HepG2 (cell line): Measurements from ENCODE around the gene SOCS3. TPM values are rescaled to one million over a fixed set of nuclear protein-coding genes. Genes with fewer than 3 reads are reported as not detected.

Experiments used
- ASH2L ChIP-seq: fragments of 300-600, 200-600 bp; sonication (generic); IDR thresholded peaks from 2 replicates; pipeline ENCODE4 v1.7.0; 2017; ENCODE audit warnings: low read depth, mild to moderate bottlenecking, moderate library complexity, mixed read lengths, low read length; ENCODE audit not compliant: insufficient read length
- ATF6 ChIP-seq: sonication (generic); formaldehyde crosslinking; conservative IDR thresholded peaks from 2 replicates; pipeline ENCODE4 v1.4.0; 2020; ENCODE audit warnings: missing genetic modification reagents
- CAMTA2 ChIP-seq: sonication (generic); formaldehyde crosslinking; IDR thresholded peaks from 2 replicates; pipeline ENCODE4 v1.4.0; 2020; ENCODE audit warnings: mild to moderate bottlenecking, missing genetic modification reagents, borderline replicate concordance
- DMTF1 ChIP-seq: sonication (generic); formaldehyde crosslinking; IDR thresholded peaks from 2 replicates; pipeline ENCODE4 v1.4.0; 2020; ENCODE audit warnings: mild to moderate bottlenecking, missing genetic modification reagents
- DRAP1 ChIP-seq: IDR thresholded peaks from 2 replicates; pipeline ENCODE4 v1.6.1; 2016; ENCODE audit warnings: missing genetic modification reagents, missing compliant biosample characterization
- ETV6 ChIP-seq: sonication (generic); formaldehyde crosslinking; conservative IDR thresholded peaks from 2 replicates; pipeline ENCODE4 v1.4.0; 2020; ENCODE audit warnings: missing genetic modification reagents
- HMG20A ChIP-seq: IDR thresholded peaks from 2 replicates; pipeline ENCODE4 v1.6.1; 2016; ENCODE audit warnings: borderline replicate concordance
- HMG20B ChIP-seq: conservative IDR thresholded peaks from 2 replicates; pipeline ENCODE4 v1.6.1; 2016; ENCODE audit warnings: missing genetic modification reagents, missing compliant biosample characterization
- KLF16 ChIP-seq, 2 experiments: sonication (generic) in 1 of 2; formaldehyde crosslinking in 1 of 2; IDR thresholded peaks; 2 replicates each; pipeline versions ENCODE4 v1.6.1 to v1.8.0; 2016 to 2023; ENCODE audit warnings: missing genetic modification reagents in 2 of 2, missing compliant biosample characterization in 1 of 2
- MAX ChIP-seq: IDR thresholded peaks from 2 replicates; pipeline ENCODE4 v1.6.1; 2012; ENCODE audit warnings: inconsistent platforms
- MXD4 ChIP-seq: IDR thresholded peaks from 2 replicates; pipeline ENCODE4 v1.6.1; 2016; ENCODE audit warnings: mild to moderate bottlenecking, missing biosample characterization, missing genetic modification reagents
- NFKB2 ChIP-seq: sonication (generic); formaldehyde crosslinking; IDR thresholded peaks from 2 replicates; pipeline ENCODE4 v1.4.0; 2020; ENCODE audit warnings: missing genetic modification reagents, borderline replicate concordance
- NKX3-1 ChIP-seq: sonication (generic); formaldehyde crosslinking; IDR thresholded peaks from 2 replicates; pipeline ENCODE4 v1.5.0; 2020; ENCODE audit warnings: missing genetic modification reagents
- POLR2AphosphoS2 ChIP-seq: IDR thresholded peaks from 2 replicates; pipeline ENCODE4 v1.6.1; 2011; ENCODE audit warnings: low read depth, low read length, improper control_type of control experiment
- POLR2G ChIP-seq: fragments of 200-400 bp; formaldehyde crosslinking; IDR thresholded peaks from 2 replicates; pipeline ENCODE4 v1.6.1; 2018; ENCODE audit warnings: mild to moderate bottlenecking, low read depth, low read length, moderate library complexity
- SKIL ChIP-seq: sonication (generic); formaldehyde crosslinking; IDR thresholded peaks from 2 replicates; pipeline ENCODE4 v1.8.0; 2022; ENCODE audit warnings: missing genetic modification reagents, mild to moderate bottlenecking, moderate library complexity, borderline replicate concordance
- SOX5 ChIP-seq: IDR thresholded peaks from 2 replicates; pipeline ENCODE4 v1.6.1; 2016; ENCODE audit warnings: borderline replicate concordance
- SUZ12 ChIP-seq: fragments of 150-350 bp; IDR thresholded peaks from 2 replicates; pipeline ENCODE4 v1.6.1; 2014; ENCODE audit warnings: low read depth, low read length
- TBX2 ChIP-seq: sonication (generic); formaldehyde crosslinking; IDR thresholded peaks from 2 replicates; pipeline ENCODE4 v1.5.0; 2020; ENCODE audit warnings: missing genetic modification reagents, mild to moderate bottlenecking, borderline replicate concordance
- U2AF1 ChIP-seq: fragments of 200-400 bp; formaldehyde crosslinking; optimal IDR thresholded peaks from 2 replicates; pipeline ENCODE3; 2017; ENCODE audit warnings: mild to moderate bottlenecking, low read depth, low read length
- ZNF570 ChIP-seq: sonication (generic); formaldehyde crosslinking; IDR thresholded peaks from 2 replicates; pipeline ENCODE4 v1.4.0; 2020; ENCODE audit warnings: mild to moderate bottlenecking, missing genetic modification reagents, borderline replicate concordance
- ZNF589 ChIP-seq: sonication (generic); formaldehyde crosslinking; conservative IDR thresholded peaks from 2 replicates; pipeline ENCODE4 v1.8.0; 2022; ENCODE audit warnings: mild to moderate bottlenecking, moderate library complexity, missing genetic modification reagents
- polyA plus RNA-seq, 8 experiments: library from polyadenylated mRNA; depleted of rRNA in 3 of 8; stranded (reverse) in 7 of 8; unstranded in 1 of 8; fragments of >200 nt; fragmentation: Illumina TruSeq in 4 of 8; extraction: Trizol in 4 of 8; gene quantifications; 2 replicates each; pipeline versions ENCODE4 v1.2.1 to v1.2.3, GENCODE V29; 2011 to 2016; ENCODE audit warnings: low read depth in 4 of 8, missing spikeins in 1 of 8, mixed read lengths in 1 of 8; ENCODE audit not compliant: insufficient read depth in 1 of 8
- total RNA-seq, 5 experiments: library from RNA; depleted of rRNA; stranded (reverse); fragments of >200 nt; fragmentation: Illumina TruSeq; extraction: Trizol; gene quantifications; 2 replicates each; pipeline ENCODE4 v1.2.3, GENCODE V29; 2016; ENCODE audit warnings: low read depth in 1 of 5

The SOCS3 gene
- total and polyA plus RNA-seq, 2 of the 13 experiments (the other 11 are each of a cell fraction or from before 2014, with no cell fraction given): 0.77 to 2.4 TPM

- no peak for TF ChIP-seq NFKB2
- no peak for TF ChIP-seq TBX2 (CRISPR knock-in tag)
- peak; percentile 79 for TF ChIP-seq POLR2G
- no peak for TF ChIP-seq DMTF1
- TF ChIP-seq POLR2AphosphoS2: no peak
- TF ChIP-seq MXD4 (CRISPR knock-in tag): peak; percentile 56; the same call in 1 of the 2 replicates
- TF ChIP-seq ETV6 (CRISPR knock-in tag): 0 out of 2 replicates have a peak, but pooled peaks have one; percentile 10
- no peak for TF ChIP-seq U2AF1
- TF ChIP-seq MAX: peak; percentile 50
- TF ChIP-seq HMG20B (CRISPR knock-in tag): peak; percentile 45; the same call in 1 of the 2 replicates
- TF ChIP-seq ATF6: no peak
- TF ChIP-seq KLF16 (CRISPR knock-in tag; IDR thresholded peaks at IDR 0.05): peak in 1 of 2 experiments; percentile 86; a peak in 2 of 4 replicates
- TF ChIP-seq DRAP1 (CRISPR knock-in tag): peak; percentile 96
- TF ChIP-seq SOX5: peak; percentile 51; the same call in 1 of the 2 replicates
- TF ChIP-seq ZNF589 (CRISPR knock-in tag): 0 out of 2 replicates have a peak, but pooled peaks have one; percentile 20
- TF ChIP-seq ASH2L: peak; percentile 20
- TF ChIP-seq NKX3-1 (CRISPR knock-in tag): no peak
- no peak for TF ChIP-seq ZNF570 (CRISPR knock-in tag)
- TF ChIP-seq SKIL (CRISPR knock-in tag): peak; percentile 41; the same call in 1 of the 2 replicates
- TF ChIP-seq SUZ12: no peak
- no peak for TF ChIP-seq CAMTA2 (CRISPR knock-in tag)
- peak; percentile 26; the same call in 1 of the 2 replicates for TF ChIP-seq HMG20A (CRISPR knock-in tag)
Observed at GRCh38 chr17:78359997-78360370, at the start of gene SOCS3 (continued).
